ENCODE measurements around the gene MCRS1.

GRCh38 chr12:49578471-49579112 is 10.7 kb upstream of the MCRS1 start:
- no peak for TF ChIP-seq EZH2phosphoT487 (IDR thresholded peaks at IDR 0.05; ENCODE audit: borderline replicate concordance, low read depth, low read length)
- no peak for TF ChIP-seq CTCF (conservative IDR thresholded peaks at IDR 0.05; ENCODE audit: low read length)

All from OCI-LY7 (cell line).